ENCODE measurements around the gene TRPC4. TPM values are rescaled to one million over a fixed set of nuclear protein-coding genes. Genes with fewer than 3 reads are reported as not detected.
"Not testable (repeated sequence)": the region's sequence is repeated elsewhere in the genome, so short reads cannot be mapped to it uniquely, and the experiment has no call there.

Gene TRPC4
- total RNA-seq, 2 experiments from 2014 or later: not detected

DNA sequence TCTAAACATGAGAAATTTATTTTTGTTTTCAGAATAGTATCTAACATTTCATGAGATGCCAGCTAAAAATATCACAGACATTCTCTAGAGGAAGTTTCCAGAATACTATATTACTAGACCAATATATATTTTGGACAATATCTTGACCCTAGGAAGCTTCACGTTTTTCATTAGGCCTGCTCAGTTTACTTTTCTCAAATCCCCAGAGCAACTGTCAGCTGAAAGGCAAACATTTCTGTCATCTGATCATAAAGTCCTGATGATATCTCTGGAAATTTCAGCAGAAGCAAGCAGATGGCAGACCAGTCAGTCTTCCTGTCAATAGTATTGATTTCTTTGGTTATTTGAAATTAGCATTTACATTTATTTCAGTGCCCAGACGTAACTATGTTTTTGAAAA, 275.0 kb downstream of the TRPC4 start:
- no peaks in the 10 kb centered on the region for H3K4me1 Mint-ChIP-seq
- no peak for DNase-seq
- H3K27ac Mint-ChIP-seq: no peak overlapping the region
- ChIA-PET POLR2A (no interaction called here), CTCF (no interaction called here)
- no peaks in the 10 kb centered on the region for H3K9me3 Mint-ChIP-seq
- H3K36me3 Mint-ChIP-seq (ENCODE audit: low read depth): no peaks in the 10 kb centered on the region
- H3K27me3 Mint-ChIP-seq: no peaks in the 10 kb centered on the region
- H3K4me3 Mint-ChIP-seq: no peak overlapping the region

- H3K4me1 Mint-ChIP-seq; DNase-seq; H3K36me3 Mint-ChIP-seq (ENCODE audit: low read depth); H3K27ac Mint-ChIP-seq; H3K4me3 Mint-ChIP-seq; CTCF ChIA-PET; POLR2A ChIA-PET; H3K27me3 Mint-ChIP-seq; H3K9me3 Mint-ChIP-seq: not testable (repeated sequence)
Observed at GRCh38 chr13:37589381-37589780, 280.2 kb downstream of the TRPC4 start.

- no peaks in the 10 kb centered on the region for H3K27me3 Mint-ChIP-seq
- no peaks in the 10 kb centered on the region for H3K9me3 Mint-ChIP-seq
- no peaks in the 10 kb centered on the region for H3K36me3 Mint-ChIP-seq (ENCODE audit: low read depth)
- POLR2A ChIA-PET: no interaction called here
- H3K4me3 Mint-ChIP-seq: no peak overlapping the region
- DNase-seq: no peak
- H3K4me1 Mint-ChIP-seq: no peaks in the 10 kb centered on the region
- CTCF ChIA-PET: no interaction called here
- H3K27ac Mint-ChIP-seq: no peak overlapping the region
Observed at GRCh38 chr13:37587236-37587635, 282.3 kb downstream of the TRPC4 start.
